ENCODE results near the gene NR3C1.

Gene NR3C1

GRCh38 chr5:143249851-143250250, 153.6 kb downstream of the NR3C1 start:
- DNase-seq = no peak

DNA sequence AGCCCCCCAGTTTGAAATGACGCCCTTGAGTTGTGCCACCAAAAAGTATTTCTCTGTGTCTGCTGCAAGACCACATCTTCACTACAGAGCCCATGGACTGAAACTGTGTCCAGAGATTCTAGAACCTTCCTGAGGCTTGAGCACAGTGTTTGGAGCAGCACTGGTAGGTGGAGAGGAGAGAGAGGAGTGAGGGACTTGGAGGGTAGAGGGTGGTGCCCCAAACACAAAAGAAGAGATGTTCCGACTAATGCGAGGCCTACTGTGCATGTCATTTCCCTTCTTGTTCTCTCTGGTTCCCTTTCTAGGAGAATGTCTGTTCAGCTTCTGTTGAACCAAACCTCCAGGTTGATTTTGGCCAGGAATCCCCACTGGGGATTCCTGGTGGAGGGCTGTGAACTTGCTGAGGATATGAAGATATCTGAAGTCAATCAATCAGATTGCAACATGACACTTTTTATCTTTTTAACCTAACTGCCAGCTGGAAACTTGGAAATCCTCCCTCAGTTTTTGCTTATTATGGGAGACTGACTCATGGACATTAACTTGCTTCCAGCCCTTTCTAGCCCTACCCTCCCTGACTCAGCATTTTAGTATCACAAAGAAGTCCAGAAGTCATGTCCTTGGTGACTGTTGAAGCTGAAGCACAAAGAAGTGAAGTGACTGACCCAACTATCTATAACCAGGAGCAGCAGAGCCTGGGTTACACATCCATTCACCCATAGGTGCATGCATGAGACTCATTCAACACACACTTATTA, 154.5 kb downstream of the NR3C1 start:
- DNase-seq = no peak

GRCh38 chr5:143248391-143248790, 155.1 kb downstream of the NR3C1 start:
- no peak for DNase-seq

DNA sequence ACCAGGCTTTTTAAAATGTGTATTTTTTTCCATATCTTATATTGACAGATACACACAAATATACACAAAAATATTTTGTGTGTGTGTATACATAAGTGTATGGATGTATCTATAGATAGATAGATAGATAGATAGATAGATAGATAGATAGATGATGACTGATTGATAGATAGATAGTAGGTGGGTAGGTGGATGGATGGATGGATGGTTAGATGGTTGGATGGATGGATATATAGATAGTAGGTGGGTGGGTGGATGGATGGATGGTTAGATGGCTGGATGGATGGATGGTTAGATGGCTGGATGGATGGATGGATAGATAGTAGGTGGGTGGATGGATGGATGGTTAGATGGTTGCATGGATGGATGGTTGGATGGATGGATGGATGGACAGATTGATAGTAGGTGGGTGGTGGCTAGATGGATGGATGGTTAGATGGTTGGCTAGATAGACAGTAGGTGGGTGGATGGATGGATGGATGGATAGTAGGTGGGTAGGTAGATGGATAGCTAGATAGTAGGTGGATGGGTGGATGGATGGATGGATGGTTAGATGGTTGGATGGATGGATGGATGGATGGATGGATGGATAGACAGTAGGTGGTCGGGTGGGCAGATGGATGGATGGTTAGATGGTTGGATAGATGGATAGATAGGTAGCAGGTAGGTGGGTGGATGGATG, 156.2 kb downstream of the NR3C1 start:
- no peak for DNase-seq

GRCh38 chr5:143245929-143246561, 157.4 kb downstream of the NR3C1 start:
- no peak for DNase-seq

- DNase-seq = no peak
Observed at GRCh38 chr5:143244990-143245389, 158.5 kb downstream of the NR3C1 start.

DNA sequence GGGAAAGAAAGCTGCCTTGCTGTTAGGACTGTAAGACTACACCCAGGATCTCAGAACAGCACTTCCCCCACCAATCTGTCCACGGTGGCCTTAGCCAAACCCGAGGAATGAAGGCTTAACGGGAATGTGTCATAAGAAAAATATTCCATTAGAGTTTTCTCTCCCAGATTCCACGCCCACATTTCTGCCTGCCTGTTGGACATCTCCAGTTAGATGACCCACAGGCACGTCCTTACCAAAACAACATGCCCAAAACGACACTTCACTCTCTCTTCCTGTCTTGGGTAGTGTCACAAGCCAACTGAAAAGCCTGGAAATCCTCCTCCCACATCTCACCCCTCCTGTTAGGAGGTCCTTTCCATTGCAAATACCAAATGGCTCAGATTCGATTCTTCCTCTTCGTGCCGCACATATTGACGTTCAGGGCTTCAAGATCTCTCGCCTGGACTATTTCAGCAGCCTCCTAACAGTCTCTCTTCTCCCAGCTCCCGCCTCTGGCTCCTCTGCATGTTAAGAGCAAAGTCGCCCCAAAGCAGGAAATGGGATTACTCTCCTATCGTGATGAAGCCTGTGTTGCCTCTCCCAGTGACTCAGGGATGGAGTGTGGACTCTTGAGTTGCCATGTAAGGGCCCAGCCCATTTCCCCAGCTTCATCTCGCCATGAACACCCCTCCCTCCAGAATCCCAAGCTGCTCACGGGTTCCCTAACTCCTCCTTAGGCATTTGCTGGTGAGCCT, 159.3 kb downstream of the NR3C1 start:
- no peak for DNase-seq

GRCh38 chr5:143243103-143243502, 160.4 kb downstream of the NR3C1 start:
- no peak for DNase-seq

- DNase-seq = no peak
Observed at GRCh38 chr5:143241892-143242291, 161.6 kb downstream of the NR3C1 start.

- no peak for DNase-seq
Observed at GRCh38 chr5:143239882-143240518, 163.5 kb downstream of the NR3C1 start.

GRCh38 chr5:143238620-143239019, 164.9 kb downstream of the NR3C1 start:
- DNase-seq = no peak

- no peak for DNase-seq
Observed at GRCh38 chr5:143237664-143238063, 165.8 kb downstream of the NR3C1 start.

- DNase-seq = no peak
Observed at GRCh38 chr5:143236682-143237081, 166.8 kb downstream of the NR3C1 start.

GRCh38 chr5:143235423-143235822, 168.1 kb downstream of the NR3C1 start:
- DNase-seq = no peak

DNA sequence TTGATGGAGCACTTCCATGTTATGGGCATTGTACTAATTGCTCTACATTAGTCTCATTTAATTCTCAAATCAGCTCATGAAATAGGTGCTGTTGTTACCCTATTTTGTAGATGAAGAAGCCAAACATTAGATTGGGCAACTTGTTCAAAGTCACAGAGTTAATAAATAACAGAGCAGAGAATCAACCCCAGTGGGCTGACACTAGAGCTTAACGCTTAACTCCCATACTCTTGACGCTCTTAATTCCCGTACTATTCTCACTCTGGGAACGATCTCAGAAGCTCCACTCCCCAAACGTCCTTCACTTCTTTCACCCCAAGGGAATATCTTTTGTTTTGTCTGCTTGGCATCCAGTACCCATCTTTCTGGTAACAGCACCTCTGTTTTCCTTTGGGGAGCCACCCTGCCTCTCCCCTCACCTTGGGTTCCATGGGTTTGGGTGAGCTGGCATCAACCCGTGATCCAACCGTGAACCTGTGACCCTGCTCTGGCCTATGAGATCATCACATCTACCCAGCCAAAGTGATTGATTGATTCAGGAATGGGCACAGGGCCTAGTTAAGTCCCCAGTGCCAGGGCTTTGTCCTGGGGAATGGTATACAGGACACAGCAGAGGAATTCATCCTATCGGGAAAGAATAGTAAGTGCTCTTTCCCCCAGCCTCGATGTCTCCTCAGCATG, 169.2 kb downstream of the NR3C1 start:
- no peak for DNase-seq

DNA sequence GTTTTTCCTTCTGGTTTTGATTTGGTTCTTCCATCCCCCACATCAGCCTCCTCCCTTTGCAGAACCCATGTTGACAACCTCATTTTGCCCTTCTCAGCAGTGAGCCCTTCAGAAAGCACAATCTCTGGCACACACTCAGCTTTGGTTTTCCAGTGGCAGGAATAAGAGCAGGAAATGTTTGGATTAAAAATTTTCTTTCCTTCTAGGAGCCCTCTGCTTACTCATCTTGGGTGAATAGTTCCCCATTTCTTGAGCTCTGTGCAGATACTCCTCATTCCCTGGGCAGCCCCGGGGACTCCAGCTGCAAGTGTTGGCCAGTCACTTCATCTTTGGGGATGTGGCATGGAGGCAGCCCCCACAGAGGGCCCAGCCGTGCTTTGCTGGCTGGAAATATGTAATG, 170.5 kb downstream of the NR3C1 start:
- no peak for DNase-seq

DNA sequence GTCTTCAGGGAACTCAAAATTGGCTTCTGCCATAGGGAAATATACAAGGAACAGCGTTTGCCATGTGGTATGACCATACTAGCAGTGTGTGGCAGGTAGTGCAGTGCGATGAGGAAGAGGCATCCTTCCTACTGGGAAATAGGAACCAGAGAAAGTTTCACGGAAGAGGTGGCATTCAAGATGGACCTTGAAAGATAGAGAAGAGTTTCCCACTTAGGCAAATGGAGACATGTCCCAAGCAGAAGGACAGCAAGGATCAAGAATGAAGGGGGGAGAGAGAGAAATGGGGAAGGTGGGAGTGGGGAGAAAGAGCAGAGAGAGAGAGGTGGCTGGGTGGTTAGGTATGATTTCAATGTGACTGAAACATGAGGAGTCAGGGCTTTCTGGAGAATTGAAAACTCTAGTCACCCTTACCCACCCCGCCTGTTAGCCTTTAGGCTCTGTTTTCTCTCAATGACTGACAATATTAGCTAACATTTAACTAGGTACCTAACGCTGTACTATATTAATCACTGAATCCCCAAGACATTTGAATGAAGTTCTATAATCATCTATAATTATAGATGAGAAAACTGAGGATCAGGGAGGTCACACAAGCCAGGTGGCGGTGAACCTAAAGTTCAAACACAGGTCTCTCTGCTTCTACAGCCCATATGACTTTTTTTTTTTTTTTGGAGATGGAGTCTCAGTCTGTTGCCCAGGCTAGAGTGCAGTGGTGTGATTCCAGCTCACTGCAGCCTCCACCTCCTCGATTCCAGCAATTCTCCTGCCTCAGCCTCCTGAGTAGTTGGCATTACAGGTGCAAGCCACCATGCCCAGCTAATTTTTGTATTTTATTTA, 171.3 kb downstream of the NR3C1 start:
- DNase-seq = no peak

DNA sequence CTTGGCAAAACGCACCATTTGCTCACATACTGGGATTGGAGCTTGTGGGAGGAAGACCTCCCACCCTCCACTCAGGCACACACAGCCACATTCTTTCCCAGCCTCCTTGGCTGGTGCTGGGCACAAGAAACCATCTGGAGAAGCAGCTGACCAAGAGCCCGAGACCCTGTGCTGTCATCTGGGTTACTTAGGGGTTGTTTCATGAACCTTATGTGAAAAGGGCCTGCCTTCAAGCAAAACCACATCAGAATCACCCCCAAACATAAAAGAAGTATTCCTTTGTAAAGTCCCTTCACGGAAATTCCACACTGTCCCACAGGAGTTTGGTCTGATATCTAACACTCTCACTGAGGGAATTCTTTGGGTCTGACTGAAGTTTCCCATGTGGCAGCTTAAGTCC, 172.1 kb downstream of the NR3C1 start:
- no peak for DNase-seq

DNA sequence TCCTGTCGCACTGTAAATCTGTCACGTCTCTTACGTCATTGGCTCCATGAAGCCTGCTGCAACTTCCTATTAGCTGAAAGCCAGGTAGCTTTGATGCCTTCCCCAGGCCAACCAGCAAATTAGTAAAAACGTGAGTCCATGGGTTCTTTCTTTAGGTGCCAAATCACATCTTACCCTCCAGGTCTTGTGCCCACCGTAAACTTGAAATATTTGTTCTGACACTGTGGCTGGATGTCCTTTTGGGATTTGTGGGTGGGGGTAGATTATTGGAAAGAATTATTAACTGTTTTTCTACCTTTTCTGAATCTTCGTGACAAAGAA, 172.8 kb downstream of the NR3C1 start:
- no peak for DNase-seq

DNA sequence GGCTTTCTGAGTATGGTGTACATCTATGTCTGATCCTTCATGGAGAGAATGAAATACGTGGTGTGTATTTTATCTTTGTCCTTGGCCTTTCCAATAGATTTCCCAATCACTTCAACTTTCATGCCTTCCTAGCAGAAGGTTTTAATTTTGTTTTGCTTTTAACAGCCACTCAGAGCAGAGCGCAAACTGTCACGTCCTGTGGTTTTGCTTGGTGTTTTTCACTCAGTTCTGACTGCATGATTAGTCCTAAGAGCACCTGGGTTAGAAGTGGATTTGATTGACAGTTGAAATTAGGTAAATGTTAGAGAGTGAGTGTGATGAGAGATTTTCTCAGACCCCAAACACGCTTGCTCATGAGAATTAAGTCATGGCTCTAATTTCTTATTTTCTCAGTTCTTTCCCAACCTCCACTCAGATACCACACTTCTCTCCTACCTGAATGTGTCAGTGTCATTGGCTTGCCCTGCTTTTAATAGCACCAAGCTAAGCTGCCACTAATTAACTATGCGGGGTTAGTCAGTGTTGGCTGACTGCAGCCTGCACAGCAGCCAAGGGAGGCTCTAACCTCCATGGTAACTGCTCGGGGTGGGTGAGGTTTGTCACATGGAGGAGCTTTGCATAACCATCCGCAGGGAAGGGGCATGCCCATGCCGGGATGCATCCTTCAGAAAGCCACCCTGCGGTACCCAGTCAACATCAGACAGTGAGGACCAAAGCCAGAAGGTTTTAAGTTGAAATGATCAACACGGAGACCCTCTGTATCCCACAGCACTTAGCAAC, 173.4 kb downstream of the NR3C1 start:
- DNase-seq = no peak

DNA sequence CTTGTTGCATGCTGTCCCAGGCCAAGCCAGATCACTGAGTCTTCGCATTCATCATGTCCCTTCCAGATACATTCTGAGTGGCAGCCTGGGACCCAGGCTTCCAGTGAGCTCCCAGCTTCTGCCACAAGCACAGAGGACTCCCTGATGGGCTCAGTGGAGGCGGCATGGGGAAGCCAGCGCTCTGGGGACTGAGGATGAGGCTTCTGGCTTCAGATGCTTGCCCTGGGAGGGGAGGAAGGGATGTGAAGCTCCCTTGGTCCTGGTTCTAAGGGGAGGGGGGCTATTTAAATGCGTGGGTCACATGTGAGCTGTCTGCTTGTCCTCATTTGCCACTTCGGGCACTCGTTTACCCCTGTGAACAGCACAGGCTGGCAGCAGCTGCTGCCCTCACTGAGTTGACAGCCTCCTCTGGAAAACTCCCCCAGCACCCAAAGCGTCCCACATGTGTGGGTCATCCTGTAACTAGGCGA, 174.0 kb downstream of the NR3C1 start:
- DNase-seq = no peak

All from GF-D8 (cell line).